SU-DHL-6 (cell line): ENCODE results near the gene ADCY2.

Experiments used
- CTCF ChIP-seq: fragments of 200-600 bp; sonication (generic); IDR thresholded peaks from one replicate; pipeline ENCODE4 v1.5.1; 2017; ENCODE audit warnings: antibody characterized with exemption, mild to moderate bottlenecking, low read length, moderate library complexity; ENCODE audit not compliant: insufficient read depth, poor library complexity, severe bottlenecking
- EZH2phosphoT487 ChIP-seq: fragments of 200-600 bp; sonication (generic), shearing (Covaris generic); conservative IDR thresholded peaks from 2 replicates; pipeline ENCODE4 v1.6.1; 2018; ENCODE audit warnings: mild to moderate bottlenecking, antibody characterized with exemption, low read length, moderate library complexity, mixed read lengths

DNA sequence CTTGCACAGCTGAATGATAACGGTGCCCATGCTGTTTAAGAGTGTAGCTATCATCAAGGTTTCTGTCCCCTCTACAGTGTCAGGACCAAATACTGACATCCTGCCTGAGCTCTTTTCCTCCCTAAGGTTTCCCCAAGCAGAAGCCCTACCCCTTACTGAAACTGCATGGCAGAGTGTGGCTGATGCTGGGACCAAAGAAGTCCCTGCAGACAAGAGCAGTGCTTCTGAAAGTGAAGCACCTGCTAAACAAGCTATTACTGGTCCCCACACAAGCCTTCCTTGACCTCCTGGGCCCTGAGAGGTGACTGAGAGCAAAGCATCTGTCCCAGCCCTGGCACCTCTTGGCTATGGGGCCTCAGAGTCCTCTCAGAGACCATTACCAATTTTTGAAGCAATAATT lies 398.9 kb downstream of the ADCY2 start:
- TF ChIP-seq CTCF, result no peak
- TF ChIP-seq EZH2phosphoT487, result no peak
